HTERT RPE-1 (cell line): ENCODE data around the gene TAPBPL.

Source experiments
- in situ Hi-C: fragments of 300-500 bp; cut with MboI; formaldehyde crosslinking; loops from 4 replicates; pipeline ENCODE4 v1.14.3; 2020; ENCODE audit warnings: low sequenced_read_pairs

The TAPBPL gene

DNA sequence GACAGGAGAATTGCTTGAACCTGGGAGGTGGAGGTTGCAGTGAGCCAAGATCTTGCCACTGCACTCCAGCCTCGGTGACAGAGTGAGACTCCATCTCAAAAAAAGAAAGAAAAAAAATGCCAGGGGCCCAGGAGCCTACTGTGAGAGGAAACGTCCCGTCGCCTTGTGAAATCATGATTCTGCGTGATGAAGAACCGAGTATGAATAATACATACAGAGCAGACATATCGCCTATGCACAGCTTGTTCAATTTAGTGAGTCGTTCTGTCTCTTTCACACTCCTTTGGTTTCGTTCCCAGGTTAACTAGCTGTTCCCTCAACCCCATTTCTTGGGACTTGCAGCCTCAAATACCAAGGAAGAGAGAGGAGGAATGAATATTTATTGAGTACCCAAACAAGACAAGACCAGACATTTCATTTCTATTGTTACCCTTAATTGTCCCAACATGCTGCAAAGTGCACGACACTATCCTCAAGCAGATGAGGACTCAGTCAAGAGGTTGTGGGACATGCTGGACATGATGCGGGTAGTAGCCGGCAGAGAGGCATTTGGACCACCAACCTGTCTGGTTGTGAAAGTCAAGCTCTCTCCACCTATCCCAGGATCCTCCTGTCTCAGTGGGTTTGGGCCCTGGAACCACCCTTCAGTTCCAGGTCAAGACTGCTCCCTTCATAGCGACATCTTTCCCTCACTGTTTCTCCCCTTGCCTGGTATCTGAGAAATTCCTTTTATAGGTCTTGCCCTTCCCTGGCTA is 15.7 kb upstream of the TAPBPL start:
- in situ Hi-C loops: no loop called here

DNA sequence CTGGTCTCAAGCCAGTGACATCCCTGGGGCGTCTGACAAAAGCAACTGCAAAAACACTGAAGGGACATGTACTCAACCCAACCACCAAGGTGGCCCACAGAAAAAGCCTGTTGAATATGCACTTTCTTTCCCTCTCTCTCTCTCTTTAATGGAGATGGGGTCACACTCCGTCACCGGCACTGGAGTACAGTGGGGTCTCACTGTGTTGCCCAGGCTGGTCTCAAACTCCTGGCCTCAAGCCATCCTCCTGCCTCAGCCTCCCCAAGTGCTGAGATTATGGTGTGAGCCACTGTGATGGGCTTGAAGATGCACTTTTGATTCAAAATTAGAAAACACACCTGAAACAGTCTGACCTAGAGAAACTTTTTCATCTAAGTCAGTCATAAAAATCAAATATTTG is 14.3 kb upstream of the TAPBPL start:
- in situ Hi-C loops: no loop called here

- in situ Hi-C loops: no loop called here
These were observed 13.5 kb upstream of the TAPBPL start for GRCh38 chr12:6438345-6438744.

GRCh38 chr12:6440391-6440790 is 11.5 kb upstream of the TAPBPL start:
- in situ Hi-C loops: no loop called here

- in situ Hi-C loops: no loop called here
These were observed 9.0 kb upstream of the TAPBPL start for GRCh38 chr12:6442836-6443235.

DNA sequence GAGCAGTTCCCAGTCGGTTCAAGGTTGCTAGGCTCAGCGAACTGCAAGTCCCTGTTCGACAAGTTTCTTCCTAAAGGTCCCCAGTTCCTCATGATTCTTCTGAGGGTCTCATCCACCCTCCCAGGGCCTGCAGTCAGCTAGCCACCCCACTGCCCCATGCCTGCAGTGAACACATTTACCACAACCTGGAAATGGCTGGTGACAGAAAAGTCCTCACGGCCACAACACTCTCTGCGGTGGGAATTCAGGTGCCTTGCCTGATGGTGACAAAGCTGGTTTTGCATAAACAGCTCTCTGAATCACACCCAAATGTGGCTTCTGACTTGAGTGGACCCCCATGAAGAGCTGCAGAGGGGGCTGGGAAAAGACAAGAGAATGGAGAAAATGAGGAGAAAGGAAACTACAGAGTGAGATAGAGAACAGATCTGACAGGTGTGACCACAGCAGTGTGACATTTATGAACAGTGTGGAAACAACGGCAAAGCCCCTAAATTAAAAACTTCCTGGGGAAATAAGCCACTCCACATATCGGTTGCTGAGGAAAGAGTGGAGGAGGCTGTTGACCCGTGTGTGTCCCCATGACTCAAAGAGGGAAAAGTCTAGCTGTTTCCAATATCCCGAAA is 8.4 kb upstream of the TAPBPL start:
- in situ Hi-C loops: no loop called here

GRCh38 chr12:6444031-6444430 is 7.8 kb upstream of the TAPBPL start:
- in situ Hi-C loops: no loop called here

GRCh38 chr12:6444704-6445688 is 6.8 kb upstream of the TAPBPL start, which contains the start of gene CD27:
Gene CD27, plus strand, starts transcription at chr12:6444955. Its CDS starts 141 bp downstream, at chr12:6445096.
- in situ Hi-C loops: no loop called here

- in situ Hi-C loops: no loop called here
These were observed 1.6 kb upstream of the TAPBPL start for GRCh38 chr12:6450091-6450868.

DNA sequence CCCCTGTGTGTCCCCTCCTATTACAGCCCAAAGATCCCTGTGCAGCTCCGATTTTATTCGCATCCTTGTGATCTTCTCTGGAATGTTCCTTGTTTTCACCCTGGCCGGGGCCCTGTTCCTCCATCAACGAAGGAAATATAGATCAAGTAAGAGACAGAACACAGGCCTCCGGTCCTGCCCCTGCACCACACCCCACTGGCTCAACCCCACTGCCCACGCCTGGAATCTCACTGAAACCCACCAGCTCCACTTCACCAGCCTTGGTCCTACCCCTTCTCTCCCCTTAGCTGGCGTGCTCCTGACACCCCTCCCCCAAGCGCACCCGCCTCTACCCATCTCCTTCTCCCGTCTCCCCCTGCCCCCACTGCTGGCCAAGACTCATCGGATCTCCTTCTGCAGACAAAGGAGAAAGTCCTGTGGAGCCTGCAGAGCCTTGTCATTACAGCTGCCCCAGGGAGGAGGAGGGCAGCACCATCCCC is 934 bp upstream of the TAPBPL start:
- in situ Hi-C loops: no loop called here

DNA sequence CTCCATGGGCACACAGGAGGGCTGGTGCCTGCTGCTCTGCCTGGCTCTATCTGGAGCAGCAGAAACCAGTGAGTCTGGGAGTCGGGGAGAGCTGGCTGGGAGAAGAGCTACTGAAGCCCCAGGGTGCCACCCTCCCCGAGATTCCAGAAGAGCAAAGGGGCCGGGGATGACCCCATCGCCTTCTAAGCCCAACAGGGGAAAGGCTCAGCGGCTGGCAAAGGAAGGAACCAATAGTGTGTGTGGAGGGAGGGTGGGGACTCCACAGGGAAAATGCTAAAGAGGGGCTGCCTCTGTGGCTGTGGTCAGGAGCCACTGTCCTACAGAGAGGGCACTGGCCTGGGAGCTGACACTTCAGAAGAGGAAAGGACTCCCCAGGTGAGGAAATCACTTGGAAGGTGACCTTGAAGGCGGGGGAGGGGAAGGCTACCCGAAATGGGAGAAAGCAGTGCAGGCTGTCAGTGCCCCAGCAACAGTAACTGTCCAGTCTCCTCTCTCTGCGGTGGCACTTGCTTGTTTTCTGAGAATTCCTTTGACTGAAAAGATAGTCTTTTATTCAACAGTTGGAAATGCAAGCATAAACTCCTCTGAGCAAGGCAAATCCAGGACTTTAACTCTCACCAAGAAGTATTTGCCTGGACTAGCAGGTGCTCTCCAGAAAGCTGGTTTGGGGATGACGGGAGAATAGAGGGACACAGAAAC is 552 bp downstream of the TAPBPL start:
- in situ Hi-C loops: no loop called here

DNA sequence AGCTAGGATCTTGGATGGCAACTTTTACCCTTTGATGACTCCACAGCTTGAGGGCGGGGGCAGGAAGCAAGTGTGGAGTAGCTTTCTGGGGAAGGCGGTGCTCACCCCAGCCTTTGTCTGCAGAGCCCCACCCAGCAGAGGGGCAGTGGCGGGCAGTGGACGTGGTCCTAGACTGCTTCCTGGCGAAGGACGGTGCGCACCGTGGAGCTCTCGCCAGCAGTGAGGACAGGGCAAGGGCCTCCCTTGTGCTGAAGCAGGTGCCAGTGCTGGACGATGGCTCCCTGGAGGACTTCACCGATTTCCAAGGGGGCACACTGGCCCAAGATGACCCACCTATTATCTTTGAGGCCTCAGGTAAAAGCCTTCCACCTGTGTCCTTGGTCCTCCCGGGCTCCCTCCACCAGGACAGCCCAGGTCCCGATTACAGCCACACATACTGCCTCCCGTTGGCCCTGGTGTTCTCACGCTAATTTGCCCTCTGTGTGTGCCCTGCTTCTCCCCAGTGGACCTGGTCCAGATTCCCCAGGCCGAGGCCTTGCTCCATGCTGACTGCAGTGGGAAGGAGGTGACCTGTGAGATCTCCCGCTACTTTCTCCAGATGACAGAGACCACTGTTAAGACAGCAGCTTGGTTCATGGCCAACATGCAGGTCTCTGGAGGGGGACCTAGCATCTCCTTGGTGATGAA is 1.2 kb downstream of the TAPBPL start:
- in situ Hi-C loops: no loop called here

- in situ Hi-C loops: no loop called here
These were observed 5.5 kb downstream of the TAPBPL start for GRCh38 chr12:6457220-6457945.

DNA sequence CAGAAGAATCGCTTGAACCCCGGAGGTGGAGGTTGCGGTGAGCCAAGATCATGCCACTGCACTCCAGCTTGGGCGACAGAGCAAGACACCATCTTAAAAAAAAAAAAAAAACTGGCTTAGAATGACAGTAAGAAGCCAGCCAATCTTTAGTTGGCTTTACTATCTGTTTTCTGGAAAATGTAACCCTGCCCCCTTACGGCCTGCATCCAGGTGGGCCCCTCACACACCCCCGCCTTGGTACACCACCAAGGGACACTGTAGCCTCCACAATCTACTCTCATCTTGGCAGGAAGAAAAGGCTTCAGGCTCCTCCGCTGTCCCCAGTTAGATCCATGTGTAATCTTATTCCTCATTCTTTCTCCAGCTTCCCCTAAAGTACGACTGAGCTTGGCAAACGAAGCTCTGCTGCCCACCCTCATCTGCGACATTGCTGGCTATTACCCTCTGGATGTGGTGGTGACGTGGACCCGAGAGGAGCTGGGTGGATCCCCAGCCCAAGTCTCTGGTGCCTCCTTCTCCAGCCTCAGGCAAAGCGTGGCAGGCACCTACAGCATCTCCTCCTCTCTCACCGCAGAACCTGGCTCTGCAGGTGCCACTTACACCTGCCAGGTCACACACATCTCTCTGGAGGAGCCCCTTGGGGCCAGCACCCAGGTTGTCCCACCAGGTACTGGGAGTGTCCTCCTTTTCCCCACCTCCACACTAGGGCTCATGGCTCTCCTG is 6.6 kb downstream of the TAPBPL start:
- in situ Hi-C loops: no loop called here

- in situ Hi-C loops: no loop called here
These were observed 7.1 kb downstream of the TAPBPL start for GRCh38 chr12:6459004-6459337.

- in situ Hi-C loops: no loop called here
These were observed 9.0 kb downstream of the TAPBPL start for GRCh38 chr12:6460751-6461371.

GRCh38 chr12:6461401-6462233 is 9.8 kb downstream of the TAPBPL start:
- in situ Hi-C loops: no loop called here
